Pons (tissue), 1 donor: ENCODE results near the gene ZFP92.
A peak's percentile ranks its signal among the peaks of the same experiment; 100 is the strongest.

Source experiments
- DNase-seq: peaks from one replicate; pipeline ENCODE4 v3.0.0-alpha.2; 2016; ENCODE audit warnings: low spot score

The ZFP92 gene

DNA sequence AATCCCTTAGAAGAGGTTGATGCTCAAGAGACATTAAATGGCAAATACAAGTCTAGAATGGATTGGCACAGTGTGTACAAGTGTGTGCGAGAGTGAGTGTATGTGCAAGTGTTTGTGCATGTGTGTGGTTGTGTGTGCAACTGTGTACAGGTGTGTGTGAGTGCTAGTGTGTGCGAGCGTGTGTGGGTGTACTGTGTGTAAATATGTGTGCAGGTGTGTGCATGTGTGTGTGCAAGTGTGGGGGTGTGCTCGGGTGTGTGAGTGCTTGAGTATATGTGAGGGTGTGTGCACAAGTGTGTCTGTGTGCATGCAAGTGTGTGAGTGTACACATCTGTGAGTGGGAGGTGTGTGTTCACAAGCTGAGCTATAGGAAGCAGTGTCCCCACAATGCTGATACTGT is 28.7 kb downstream of the ZFP92 start:
- no peak for DNase-seq

DNA sequence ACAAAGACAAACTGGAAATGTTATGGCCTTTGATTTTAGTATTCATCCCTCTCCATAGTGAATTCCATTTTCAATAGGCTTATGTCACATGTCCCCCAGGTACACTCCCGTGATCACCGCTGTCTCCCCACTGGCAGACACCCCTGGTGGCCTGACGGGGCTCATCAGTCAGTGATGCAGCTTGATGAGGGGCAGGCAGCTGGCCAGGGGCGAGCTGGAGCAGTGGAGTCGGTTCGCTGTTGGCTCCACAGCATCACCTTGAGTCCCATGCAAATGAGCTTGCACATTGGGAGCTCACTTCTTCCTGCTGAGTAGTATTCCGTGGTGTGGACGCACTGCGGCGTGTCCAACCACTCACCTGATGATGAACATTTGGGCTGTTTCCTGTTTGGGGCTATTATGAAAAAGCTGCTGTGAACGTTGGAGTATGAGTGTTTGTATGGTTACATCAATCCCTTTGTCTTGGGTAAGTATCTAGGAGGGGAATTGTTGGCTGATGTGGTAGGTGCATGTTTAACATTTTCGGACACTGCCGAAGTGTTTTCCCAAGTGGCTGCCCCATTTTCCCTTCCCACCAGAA is 29.4 kb downstream of the ZFP92 start:
- no peak for DNase-seq

DNA sequence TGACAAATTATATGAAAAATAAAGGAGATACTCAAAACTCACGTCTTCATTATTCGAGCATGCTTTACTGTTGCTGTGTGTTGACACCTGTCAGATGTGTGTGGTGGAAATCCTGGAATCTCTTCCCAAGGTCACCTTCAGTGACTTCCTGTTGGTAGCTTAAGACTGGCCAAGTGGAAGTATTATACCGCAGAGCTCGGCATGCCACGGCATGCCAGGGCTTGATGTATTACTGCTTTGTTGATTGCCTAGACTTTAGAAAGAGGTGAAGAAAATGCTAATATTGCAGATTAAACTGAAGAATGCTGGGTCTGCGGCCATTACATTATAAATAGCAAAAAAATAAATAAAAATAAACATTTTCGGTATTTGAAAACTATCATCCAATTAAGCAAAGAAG is 30.0 kb downstream of the ZFP92 start:
- DNase-seq: no peak

DNA sequence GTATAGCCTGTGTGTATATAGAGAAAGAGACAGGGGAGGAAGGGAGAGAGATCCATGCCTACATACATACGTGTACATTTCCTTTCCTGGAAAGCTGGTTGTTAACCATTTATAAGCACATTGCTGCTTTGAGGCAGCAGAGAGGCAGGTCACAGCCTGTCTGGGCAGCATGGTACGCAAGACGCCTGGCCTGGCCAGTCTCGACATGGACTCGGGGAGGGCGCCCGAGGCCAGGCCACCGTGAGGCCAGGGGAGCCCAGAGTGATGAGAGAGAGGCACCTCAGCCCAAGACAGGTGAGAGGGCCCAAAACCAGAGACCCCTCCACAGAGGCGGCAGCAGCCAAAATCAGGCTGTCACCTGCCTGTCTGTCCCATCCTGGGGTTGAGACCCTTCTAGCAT is 30.7 kb downstream of the ZFP92 start:
- no peak for DNase-seq

DNA sequence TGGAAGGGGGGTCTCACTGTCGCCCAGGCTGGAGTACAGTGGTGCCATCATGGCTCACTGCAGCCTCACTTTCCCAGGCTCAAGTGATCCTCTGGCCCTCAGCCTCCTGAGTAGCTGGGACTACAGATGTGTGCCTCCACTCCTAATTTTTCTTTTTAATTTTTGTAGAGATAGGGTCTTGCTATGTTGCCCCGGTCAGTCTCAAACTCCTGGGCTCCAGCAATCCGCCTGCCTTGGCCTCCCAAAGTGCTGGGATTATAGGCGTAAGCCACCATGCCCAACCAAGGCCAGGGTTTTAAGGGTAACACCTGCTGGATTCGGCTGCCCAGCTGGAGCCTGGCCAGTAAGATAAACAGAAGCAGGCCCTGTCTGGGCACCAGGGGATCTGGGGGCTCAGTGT is 31.2 kb downstream of the ZFP92 start:
- DNase-seq: no peak

DNA sequence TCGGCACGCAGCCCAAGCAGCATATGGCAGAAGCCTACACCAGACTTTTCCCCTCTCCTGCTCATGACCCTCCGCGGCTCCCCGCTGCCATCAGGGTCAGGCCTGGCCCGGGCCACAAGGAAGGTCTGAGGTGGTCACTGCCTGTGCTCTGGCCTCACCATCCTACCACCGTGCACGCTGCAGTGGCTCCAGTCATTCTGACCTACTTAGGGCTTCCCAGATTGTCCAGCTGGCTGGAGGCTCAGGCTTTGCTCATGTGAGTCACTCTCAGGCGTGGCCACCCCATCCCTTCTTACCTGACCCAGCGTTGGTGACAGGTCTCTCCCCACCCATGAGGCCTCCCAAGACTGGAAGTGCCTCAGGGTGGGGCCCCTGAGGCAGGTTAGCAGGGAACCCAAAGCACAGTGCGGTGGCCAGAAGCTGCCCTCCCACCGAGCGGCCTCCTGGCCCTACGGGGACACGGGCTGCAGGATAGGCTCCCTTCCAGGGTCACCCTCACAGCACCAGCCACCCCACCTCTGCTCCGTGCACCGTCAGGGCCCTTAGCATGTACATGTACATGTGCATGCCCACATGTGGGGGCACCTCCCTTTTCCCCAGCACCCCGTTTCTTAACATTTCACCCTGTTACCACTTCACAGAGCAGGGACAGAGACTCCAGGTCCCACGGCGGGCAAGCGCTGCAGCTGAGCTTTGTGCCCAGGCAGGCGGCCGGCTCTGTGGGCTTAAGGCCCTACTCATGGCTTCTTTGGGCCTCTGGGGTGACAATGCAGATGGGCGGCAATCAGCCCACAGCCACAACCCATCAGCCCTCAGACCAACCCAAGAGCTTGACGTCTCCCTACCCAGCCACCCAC is 32.4 kb downstream of the ZFP92 start:
- DNase-seq: no peak

DNA sequence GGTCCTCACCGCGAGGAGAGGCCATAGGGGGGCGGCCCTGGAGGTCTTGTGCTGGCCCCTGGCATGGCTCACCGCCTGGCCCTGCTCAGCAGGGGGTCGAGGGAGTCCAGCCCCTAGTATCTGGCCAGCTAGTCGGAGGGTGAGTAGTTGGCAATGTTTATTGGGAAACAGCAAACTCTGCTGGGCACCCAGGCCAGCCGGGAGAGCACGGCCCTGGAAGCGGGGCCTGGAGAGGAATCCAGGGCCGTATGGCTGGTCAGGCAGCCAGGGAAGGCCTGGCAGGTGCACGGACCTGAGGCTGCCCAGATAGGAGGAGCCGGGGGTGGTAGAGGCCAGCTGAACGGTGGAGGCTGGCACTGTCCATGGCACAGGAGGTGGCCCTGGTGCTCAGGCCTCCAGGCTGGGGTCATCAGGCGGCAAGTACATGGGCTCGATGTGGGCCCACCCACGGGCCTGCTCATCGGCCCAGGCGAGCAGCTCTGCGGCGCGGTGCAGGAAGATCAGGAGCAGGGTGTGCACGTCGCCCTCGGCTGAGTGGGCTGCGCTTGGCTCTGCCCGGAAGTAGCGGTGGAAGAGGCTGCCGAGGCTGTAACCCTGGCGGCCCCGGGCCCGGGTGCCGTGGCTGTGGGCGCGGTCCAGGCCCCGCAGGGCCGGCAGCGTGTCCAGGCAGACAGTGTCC is 33.2 kb downstream of the ZFP92 start:
- no peak for DNase-seq

DNA sequence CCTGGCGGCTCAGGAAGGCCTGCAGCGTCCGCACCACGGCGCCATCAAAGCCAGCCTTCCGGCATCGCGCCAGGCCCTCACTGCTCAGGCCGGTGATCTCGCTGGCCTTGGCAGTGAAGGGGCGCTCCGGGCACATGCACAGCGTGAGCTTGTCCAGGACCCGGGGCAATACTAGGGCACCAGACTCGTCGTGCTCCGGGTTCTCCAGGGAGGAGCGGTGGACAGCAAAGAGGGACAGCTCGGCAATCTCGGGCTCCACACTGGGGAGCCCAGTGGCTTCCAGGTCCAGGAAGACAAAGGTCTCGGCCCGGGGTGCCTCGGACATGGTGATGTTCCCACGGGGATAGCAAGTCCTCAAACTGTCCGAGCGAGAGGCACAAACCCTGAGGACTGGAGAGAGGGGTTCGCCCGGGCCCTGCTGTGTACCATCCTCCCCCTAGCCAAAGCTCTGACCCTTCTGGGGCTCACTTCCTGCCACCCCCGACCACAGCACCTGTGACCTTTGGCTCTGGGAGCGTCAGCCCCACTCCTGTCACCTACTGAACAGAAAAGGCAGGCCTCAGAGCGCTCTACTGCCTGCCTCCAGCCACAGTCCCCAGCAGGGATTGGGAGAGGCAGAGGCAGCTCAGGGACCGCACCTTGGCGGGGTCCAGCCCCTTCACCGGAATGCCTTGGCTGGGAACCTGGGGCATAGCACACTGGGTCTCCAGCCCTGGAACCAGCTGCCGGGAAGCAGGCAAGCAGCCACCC is 34.0 kb downstream of the ZFP92 start:
- no peak for DNase-seq

DNA sequence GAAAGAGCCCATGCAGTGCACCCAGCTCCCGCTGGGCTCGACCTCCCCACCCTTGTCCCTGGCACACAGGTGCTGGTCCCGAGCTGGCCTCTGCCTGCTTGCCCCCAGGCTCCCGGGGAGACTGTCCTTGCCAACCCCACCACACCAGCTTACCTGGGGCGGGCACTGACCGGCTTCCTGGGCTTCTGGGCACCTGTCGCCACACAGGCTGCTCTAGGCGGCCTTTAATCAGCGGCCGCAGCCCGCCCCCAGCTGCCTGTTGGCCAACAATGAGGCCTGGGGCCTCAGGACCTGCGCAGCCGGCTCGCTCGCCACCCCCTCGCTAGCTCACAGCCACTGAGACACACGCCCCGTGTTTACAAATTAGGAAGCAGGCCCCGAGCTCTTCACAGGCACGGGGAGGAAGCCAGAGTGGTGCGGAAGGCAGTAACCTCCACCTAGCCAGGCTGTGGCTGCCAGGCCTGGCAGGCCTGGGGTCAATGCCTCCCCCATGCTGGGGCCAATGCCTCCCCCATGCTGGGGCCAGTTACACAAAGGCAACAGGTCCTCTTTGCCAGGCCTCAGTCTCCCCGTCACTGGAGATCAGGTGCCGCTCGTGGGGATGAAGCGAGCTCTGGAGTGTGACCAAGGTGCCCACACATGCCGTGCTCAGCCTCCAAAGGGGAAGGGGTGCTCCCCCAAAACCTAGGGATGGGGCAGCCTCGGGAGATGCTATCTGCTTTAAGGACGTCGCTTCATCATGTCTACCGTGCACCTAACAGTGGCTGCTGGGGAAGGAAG is 34.8 kb downstream of the ZFP92 start, which contains the start of gene TREX2:
Gene TREX2 (minus strand): TSS at position 201 of the 780 bp plus-strand sequence. CDS start 626 bp downstream, outside the sequence.
- DNase-seq: no peak

DNA sequence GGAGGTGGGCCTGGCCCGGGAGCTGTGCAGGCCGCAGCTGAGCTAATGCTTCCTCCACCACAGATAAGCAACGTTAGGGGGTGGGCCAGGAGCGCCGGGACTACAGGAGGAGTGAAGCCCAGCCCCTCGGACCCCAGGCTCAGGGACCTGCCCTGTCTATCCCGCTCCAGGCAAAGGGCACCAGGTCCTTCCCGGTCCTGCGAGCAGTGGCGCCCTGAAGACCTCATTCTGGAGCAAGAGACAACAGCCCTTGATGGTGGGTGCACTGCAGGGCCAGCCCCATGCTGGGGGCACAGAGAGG is 35.3 kb downstream of the ZFP92 start:
- no peak for DNase-seq

DNA sequence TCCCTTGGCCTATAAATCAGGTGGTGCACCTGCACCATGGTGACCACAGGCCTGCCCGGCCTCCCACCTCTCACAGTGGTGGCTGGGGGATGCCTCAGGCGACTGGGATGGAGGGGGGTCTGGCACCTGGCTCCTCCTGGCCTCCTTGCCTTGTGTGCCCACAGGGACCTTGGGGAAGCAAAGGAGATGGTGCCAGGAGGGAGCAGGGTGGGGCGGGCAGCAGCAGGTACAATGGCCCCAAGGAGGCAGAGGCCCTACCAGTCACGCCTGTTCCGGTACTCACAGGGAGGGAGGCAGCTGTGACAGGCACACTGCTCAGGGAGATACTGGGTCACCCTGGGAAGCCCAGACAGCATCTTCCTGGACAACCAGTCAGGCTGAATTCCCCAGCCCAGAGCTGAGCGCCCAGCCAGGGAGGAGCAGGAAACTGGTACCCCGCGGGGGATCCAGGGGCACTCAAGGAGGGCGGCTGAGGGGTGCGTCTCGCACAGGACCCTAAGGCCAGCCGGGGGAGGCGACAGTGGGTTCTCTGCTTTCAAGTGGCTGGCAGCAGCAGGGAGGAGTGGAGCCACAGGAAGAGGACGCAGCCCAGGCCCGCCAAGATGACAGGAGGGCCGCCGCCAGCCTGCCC is 35.8 kb downstream of the ZFP92 start:
- DNase-seq: no peak

DNA sequence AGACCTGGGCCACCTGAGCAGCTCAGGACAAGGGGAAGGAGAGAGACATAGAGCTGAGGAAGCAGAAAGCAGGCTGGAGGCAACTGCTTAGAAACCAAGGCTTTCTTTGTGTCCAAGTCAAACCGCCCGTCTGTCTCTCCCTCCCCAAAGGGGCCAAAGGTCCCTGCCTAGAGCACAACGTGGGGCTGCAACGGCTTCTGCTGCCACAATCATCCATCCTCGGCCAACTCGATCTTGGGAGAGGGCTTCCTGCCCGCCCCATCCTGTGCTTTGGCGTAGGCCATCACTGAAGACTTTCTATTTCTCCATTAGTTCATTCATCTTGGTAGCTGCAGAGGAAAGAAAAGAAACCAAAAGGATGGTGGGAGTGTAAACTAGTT is 36.3 kb downstream of the ZFP92 start:
- DNase-seq: no peak

DNA sequence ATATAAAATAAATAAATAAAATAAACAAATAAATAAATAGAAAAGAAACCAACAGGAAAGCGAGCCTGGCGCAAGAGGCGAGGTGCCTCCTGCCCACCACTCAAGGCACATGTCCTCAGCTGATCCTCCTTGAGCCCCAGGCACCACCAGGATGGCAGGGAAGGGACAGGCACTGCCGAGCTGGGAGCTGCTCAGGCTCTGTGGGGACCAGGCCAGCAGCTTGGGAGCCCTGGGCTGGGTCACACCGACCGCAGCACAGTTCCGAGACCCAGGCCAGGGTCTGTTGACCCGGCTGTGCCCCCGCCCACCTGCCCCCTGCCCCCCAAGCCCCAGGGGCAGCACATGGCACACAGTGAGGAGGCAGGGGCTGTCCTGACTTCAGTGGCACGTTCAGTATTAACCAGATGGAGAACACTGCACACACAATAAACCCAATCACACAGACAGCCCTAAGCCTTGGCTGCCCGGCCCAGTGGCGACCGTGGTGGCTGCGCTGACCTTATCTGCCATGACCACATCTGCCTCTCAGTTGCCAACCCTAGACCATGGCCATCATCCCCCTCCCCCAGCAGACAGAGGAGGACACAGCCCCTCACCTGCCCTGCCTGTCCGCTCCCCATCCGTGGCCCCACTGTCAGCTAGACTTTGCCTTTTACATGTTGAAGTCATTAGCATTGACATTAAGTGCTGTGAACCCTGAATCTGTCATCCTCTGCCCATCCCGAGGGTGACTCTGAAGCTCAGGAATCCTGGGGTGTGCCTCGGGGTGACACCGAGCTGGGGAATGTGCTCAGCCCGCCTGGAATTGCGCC is 37.5 kb downstream of the ZFP92 start:
- DNase-seq: no peak

DNA sequence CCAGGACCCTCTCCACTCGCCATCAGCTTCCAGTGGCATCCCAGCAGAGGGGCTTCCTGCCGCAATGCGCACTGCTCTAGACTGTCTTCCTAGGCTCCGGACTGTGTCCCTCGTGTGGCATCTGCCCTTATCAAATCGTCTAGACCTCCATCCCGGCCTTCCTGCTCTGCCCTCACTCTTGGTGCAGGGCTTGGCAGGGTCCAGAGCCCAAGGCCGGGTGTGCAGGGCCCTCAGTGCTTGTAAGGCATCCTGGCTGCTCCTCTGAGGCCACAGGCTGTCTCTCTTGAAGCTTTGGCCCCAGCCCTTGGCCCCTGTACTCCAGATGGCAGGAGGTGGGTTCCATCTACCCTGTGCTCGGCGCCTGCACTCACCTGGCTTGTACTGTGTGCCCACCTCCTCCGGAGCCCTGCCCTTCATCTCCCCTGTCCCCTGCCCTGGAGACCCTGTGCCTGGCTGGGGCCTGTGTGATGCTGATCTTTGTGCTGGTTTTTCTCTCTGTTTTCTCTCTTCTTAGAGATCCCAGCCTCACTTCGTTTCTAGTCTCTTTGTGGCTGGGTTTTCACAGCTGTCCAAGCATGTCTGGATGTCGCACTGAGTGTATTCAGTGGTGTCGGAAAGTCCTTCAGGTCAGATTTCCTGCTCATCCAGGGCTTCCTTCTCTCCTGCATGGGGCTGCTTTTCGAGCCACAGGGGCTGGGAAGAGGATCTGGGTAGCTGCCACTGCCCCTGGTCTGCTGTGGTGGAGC is 38.3 kb downstream of the ZFP92 start:
- no peak for DNase-seq

DNA sequence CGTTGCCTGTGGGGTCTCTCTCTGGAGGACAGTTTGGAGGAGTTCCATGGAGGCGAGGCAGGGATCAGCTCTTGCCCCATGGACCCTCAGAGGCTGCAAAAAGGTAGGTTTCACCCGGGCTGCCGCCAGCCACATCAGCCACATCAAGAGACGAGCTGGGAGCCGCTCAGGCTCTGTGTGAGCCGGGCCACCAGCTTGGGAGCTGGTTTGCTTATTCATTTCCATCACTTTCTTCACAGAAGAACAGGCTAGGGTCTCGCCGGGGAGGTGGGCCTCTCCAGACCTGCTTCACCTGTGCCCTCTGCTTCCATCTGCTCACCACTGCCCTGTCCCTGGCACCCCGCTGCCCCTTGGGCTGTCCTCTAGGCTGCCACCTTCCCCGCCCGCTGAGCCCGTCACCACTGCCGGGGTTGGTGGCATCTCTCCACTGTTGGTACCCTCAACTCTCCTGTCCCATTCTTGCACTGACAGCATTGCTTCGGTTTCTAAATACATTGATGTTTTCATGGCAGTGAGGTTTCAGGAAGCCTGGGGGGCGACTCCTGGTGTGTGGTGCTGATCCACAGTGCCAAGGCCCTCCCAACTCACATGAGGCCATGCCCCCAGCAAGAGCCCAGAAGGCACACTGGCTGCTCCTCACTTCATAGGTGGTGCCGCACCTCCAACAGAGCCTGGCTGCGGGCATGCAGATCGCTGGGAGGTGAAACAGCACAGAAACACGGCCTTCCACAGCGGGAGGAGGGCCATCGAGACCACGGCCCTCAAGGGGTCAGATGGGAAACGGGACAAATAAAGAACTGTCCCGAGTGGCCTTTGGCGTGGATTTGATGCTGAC is 39.1 kb downstream of the ZFP92 start:
- DNase-seq: no peak

DNA sequence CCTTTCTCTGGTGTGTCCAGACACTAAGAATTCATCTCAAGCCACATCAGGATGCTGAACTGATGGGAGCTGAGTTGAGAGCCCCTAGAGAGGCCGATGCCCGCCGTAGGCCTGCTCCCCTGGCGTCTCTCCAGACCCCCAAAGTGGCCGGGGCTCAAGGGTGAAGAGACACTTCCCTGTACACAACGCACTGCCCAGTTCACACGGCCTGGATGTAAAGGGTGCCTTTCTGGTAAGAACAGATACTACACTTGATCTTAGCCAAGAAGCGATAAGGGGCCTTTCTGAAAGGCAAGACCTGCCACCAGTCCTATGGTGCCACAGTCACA is 39.6 kb downstream of the ZFP92 start:
- DNase-seq: no peak

DNA sequence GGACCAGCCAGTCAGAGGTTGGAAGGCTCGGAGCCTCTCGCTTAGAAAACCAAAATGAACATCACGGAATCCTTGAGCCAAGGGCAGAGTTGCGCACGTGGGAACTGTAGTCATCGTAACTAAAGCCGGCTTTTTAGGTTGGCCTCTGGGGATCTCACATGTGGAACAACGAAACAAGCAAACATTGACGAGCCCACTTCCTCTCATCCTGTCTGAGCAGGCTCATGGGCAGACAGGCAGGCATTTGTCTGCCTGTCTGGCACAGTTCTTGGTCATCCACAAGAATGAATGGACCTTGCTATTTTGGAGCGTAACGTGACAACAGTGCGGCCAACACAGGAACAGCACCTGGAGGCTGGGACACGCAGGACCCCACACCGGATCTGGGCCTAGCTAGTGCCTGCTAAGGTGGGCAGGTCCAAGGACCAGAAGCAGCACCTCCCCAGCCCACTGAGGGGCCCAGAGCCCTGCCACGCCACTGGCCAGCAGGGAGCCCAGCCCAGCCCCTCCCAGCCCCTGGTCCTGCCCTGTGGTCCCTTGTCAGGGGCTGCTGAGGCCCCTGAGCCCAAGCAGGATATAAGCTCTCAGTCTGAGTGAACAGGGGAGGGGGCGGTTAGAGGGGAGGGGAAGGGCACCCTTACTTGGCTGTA is 43.8 kb downstream of the ZFP92 start:
- DNase-seq: peak; percentile 5

DNA sequence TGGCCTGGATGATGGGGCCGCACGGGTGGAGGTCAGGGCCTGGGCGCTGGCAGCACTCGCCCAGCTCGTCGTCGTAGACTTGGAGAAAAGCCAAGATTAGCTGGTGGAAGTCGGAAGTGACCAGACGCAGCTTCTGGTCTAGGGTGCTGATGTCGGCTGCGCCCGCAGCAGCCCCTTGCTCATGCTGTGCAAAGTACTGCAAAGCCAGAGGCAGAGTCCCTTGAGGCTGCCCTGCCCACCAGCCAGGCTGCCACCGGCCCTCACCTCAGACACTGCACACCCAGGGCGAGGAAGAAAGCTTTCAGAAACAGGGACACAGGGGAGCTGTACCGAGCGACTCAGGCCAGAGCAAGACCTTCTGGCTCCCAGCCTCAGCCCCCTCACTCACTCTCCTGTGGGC is 44.3 kb downstream of the ZFP92 start:
- DNase-seq: no peak
